ENCODE results near the gene HSPA1B. TPM values are rescaled to one million over a fixed set of nuclear protein-coding genes. Genes with fewer than 3 reads are reported as not detected.

Gene HSPA1B
- polyA plus RNA-seq, 1 donor from 2014 or later: 5.7 TPM

DNA sequence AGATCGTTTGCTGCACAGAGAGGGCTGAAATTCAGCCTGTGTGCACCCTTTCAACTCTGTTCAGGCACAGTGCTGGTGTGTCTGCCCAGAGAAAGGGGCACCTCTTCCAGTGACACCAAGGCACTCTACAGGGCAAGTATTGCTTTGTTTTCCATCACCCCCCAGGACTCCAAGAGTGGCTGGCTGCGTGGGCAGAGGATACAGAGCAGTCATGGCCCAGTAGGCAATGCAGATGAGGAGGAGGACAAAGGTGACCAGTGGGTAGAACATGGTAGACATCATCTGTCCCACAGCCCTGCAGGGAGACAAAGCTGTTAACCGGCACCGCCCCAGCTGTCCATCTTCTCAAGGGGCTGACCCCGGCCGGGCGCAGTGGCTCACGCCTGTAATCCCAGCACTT is 41.8 kb downstream of the HSPA1B start:
- no peaks in the 10 kb centered on the region for H3K36me3 Mint-ChIP-seq
- H3K4me3 Mint-ChIP-seq: no peak overlapping the region
- peaks cover 8% of the 10 kb centered on the region for H3K27me3 Mint-ChIP-seq
- no peaks in the 10 kb centered on the region for H3K9me3 Mint-ChIP-seq
- peaks cover 0 to 3% (median 0%) of the 10 kb centered on the region in 3 donors for H3K4me1 Mint-ChIP-seq
- H3K27ac Mint-ChIP-seq: no peak overlapping the region

DNA sequence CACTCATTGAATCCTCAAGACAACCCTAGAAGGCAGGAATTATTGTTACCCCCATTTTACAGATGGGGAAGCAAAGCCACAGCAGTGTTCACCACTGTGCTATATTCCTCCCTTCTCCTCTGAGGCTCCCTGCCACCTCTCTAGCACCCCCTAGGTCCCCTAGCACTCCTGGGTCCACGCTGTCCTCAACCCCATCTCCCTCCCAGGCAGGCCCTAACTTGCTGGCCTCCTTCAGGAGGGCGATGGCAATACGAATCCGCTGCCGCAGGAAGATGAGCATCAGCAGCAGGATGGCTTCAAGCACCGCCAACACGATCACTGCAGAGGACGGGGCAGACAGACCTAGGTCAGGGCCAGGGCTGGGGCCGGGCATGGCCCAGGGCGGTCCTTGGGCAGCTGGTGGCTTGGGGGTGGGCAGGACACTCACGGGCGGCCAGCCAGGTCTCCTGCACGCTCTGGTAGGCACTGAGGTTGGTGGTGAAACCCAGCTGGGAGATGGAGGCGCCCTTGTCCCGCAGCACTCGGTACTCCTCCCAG is 42.9 kb downstream of the HSPA1B start:
- Mint-ChIP-seq H3K9me3 (no peaks in the 10 kb centered on the region), H3K4me1 (peaks cover 0 to 3% (median 0%) of the 10 kb centered on the region in 3 donors), H3K27ac (no peak overlapping the region), H3K4me3 (no peak overlapping the region), H3K36me3 (no peaks in the 10 kb centered on the region), H3K27me3 (peaks cover 8% of the 10 kb centered on the region)

DNA sequence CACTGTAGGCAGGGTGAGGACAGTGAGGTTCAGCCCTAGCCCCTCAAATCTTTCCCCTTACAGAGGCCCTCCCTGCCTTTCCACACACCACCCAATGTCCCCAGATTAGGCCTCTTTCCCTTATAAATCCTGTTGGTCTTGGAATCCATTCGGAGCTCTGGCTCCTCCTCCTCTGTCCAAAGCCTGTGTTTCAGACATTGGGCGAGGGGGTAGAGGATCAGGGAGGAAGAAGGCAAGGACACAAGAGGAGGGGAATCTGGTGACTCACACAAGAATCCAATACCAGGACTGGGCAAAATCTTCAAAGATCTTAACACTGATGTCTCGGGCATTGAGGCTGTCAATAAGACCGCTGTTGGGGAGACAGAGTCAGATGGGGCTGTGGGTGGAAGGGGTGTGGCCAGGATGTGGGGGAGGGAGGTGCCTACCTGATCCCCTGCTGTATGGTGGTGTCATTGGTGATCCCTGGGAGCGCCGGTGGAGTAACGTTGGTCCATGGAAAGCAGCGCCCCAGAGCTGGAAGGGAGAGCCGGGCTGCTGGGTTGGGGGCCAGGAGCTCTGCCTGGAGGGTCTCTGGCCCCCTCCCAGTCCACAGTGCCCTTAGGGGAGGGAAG is 43.6 kb downstream of the HSPA1B start:
- Mint-ChIP-seq H3K9me3 (no peaks in the 10 kb centered on the region), H3K36me3 (no peaks in the 10 kb centered on the region), H3K4me3 (no peak overlapping the region), H3K27ac (no peak overlapping the region), H3K4me1 (peaks cover 0 to 3% (median 0%) of the 10 kb centered on the region in 3 donors), H3K27me3 (peaks cover 9% of the 10 kb centered on the region)

- H3K4me1 Mint-ChIP-seq: peaks cover 0 to 3% (median 0%) of the 10 kb centered on the region in 3 donors
- H3K36me3 Mint-ChIP-seq: no peaks in the 10 kb centered on the region
- H3K9me3 Mint-ChIP-seq: no peaks in the 10 kb centered on the region
- peak overlapping the region in 1 of 3 donors; percentile 54 for H3K27ac Mint-ChIP-seq
- no peak overlapping the region for H3K4me3 Mint-ChIP-seq
- H3K27me3 Mint-ChIP-seq: peaks cover 9% of the 10 kb centered on the region
Observed at GRCh38 chr6:31874084-31874670, 46.6 kb downstream of the HSPA1B start.

GRCh38 chr6:31874836-31875572 is 47.5 kb downstream of the HSPA1B start:
- Mint-ChIP-seq H3K36me3 (no peaks in the 10 kb centered on the region), H3K27me3 (peaks cover 9% of the 10 kb centered on the region), H3K4me3 (no peak overlapping the region), H3K9me3 (no peaks in the 10 kb centered on the region), H3K27ac (peak overlapping the region in 1 of 3 donors; percentile 54), H3K4me1 (peaks cover 0 to 4% (median 3%) of the 10 kb centered on the region in 3 donors)

DNA sequence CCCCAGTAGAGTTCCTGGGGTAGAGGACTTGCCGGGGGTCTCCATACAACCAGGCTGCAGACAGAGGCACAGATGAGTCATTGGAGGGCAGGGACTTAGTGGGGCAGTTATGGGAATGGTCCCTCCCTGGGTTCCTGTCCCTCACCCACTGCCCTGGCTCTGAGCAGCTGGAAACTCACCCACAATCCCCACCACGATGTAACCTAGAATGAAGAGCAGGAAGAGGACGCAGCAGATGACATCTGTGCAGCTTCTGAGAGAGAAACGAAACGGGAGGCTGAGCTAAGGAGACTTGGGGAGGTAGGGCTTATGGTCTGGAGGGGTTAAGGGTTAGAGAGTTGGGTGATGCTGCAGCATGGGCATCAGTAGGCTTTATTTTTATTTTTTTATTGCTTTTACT is 48.3 kb downstream of the HSPA1B start:
- no peak overlapping the region for H3K27ac Mint-ChIP-seq
- H3K4me3 Mint-ChIP-seq: no peak overlapping the region
- no peaks in the 10 kb centered on the region for H3K36me3 Mint-ChIP-seq

DNA sequence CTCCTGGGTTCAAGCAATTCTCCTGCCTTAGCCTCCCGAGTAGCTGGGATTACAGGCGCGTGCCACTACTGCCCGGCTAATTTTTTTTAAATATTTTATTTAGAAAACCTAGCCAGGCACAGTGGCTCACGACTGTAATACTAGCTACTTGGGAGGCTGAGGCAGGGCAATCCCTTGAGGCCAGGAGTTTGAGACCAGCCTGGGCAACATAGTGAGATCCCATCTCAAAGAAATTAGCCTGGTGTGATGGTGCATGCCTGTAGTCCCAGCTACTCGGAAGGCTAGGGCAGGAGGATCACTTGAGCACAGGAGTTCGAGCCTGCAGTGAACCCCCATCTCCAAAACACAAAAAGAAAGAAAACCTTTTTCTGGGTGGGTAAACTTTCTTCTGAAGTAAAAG is 48.8 kb downstream of the HSPA1B start:
- Mint-ChIP-seq H3K9me3 (no peaks in the 10 kb centered on the region), H3K27ac (no peak overlapping the region), H3K4me1 (peaks cover 0 to 4% (median 3%) of the 10 kb centered on the region in 3 donors), H3K4me3 (no peak overlapping the region), H3K36me3 (peaks cover under 1% of the 10 kb centered on the region), H3K27me3 (peaks cover 6% of the 10 kb centered on the region)

More for the DNA sequence above, 48.3 kb downstream of the HSPA1B start:
- Mint-ChIP-seq H3K9me3 (no peaks in the 10 kb centered on the region), H3K4me1 (peaks cover 0 to 4% (median 3%) of the 10 kb centered on the region in 3 donors), H3K27me3 (peaks cover 9% of the 10 kb centered on the region)

DNA sequence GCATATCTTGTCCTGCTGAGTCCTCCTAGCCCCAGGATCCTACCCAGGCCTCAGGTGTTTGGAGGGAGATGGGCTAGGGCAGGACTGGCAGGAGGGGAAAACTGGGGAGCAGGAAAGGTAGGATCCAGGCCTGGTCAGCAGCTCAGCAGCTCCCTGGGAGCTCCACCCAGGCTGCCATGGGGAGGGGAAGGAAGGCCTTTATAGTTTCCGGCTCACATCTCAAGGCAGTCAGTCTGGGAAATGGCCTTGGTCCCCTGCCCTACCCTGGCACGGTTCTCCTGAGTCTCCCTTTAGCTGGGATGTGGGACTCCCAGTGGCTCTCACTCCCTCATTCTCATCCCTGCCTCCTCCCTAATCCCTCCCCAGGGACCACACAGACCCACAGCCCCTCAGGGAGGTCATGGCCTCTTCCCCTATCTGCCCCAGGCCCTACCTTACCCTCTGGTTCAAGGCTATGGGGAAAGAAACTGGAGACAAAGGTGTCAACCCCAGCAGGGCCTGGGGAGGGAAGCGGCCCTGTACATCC is 49.6 kb downstream of the HSPA1B start:
- H3K4me3 Mint-ChIP-seq: no peak overlapping the region
- H3K36me3 Mint-ChIP-seq: peaks cover 2% of the 10 kb centered on the region
- no peak overlapping the region for H3K27ac Mint-ChIP-seq
- no peaks in the 10 kb centered on the region for H3K9me3 Mint-ChIP-seq
- H3K4me1 Mint-ChIP-seq: peaks cover 0 to 4% (median 3%) of the 10 kb centered on the region in 3 donors
- peaks cover 1% of the 10 kb centered on the region for H3K27me3 Mint-ChIP-seq

DNA sequence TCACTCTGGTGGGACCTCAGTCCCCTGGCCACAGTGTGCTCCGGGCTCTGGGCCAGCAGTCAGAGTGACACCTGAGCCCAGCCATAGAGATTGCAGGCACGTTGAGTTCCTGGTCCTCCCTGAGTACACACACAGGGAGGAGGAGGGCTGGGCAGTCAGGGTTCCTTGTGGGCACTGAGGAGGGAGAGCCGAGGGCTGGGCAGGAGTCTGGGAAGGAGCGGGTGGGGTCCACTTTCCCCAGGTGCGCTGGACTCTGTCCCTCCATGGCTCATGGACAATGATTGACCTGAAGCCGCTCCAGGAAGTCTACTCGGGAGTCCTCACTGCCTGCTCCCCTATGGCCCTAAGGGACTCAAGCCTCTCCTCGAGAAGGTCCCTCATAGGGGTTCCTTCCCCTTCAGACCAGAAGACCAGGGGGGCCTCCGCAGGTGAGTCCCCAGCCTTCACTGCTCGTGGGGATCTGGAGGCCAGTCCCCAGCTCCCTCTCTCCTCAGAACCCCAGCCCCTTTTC is 50.2 kb downstream of the HSPA1B start:
- peaks cover 4% of the 10 kb centered on the region for H3K36me3 Mint-ChIP-seq
- H3K4me1 Mint-ChIP-seq: peaks cover 0 to 4% (median 3%) of the 10 kb centered on the region in 3 donors
- H3K27me3 Mint-ChIP-seq: peaks cover 1% of the 10 kb centered on the region
- no peak overlapping the region for H3K27ac Mint-ChIP-seq
- no peaks in the 10 kb centered on the region for H3K9me3 Mint-ChIP-seq
- no peak overlapping the region for H3K4me3 Mint-ChIP-seq

- H3K4me3 Mint-ChIP-seq: no peak overlapping the region
- H3K27me3 Mint-ChIP-seq: peaks cover 1% of the 10 kb centered on the region
- H3K27ac Mint-ChIP-seq: peak overlapping the region in 1 of 3 donors; percentile 27
- H3K4me1 Mint-ChIP-seq: peaks cover 0 to 4% (median 3%) of the 10 kb centered on the region in 3 donors
- no peaks in the 10 kb centered on the region for H3K9me3 Mint-ChIP-seq
- peaks cover 4% of the 10 kb centered on the region for H3K36me3 Mint-ChIP-seq
Observed at GRCh38 chr6:31878222-31878621, 50.7 kb downstream of the HSPA1B start.

DNA sequence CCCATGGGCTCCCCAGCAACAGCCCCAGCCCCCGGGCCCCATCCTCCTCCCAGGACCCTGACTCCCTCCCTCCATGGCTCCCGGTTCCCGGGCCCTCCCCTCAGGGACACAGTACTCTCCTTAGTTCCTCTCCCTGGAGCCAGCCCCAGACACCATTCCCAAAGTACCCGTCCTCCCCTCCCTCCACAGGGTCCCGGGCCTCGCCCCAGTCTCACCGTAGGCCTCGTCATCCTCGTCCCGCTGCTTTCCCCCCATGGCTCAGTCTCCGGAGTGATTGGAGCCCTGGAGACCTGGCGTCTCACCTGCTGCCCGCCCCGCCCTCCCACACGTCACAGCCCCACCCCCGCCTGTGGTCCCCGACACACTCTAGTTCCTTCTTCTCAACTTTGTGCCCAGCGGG is 51.2 kb downstream of the HSPA1B start, which contains the start of gene SLC44A4:
Gene SLC44A4, minus strand, starts transcription at position 272 of the 400 bp plus-strand sequence. Its CDS starts 17 bp downstream, at position 255.
- H3K36me3 Mint-ChIP-seq: peaks cover 4% of the 10 kb centered on the region
- H3K9me3 Mint-ChIP-seq: no peaks in the 10 kb centered on the region
- H3K27ac Mint-ChIP-seq: peak within 1 kb of the TSS in 1 of 3 donors; percentile 27
- peaks cover 0 to 4% (median 3%) of the 10 kb centered on the region in 3 donors for H3K4me1 Mint-ChIP-seq
- peaks cover 1% of the 10 kb centered on the region for H3K27me3 Mint-ChIP-seq
- no peak within 1 kb of the TSS for H3K4me3 Mint-ChIP-seq

DNA sequence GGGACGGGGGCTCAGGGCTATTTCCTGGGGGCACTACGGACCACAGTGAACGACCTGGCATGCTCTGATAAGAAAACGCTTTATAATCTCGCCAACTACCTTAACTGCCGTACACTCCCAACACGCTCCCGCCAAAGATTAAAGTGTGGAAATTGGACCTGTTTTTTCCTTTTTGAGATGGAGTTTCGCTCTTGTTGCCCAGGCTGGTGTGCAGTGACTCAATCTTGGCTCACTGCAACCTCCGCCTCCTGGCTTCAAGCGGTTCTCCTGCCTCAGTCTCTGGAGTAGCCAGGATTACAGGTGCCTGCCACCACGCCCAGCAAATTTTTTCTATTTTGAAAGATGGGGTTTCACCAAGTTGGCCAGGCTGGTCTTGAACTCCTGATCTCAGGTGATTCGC is 51.6 kb downstream of the HSPA1B start:
- H3K36me3 Mint-ChIP-seq: peaks cover 4% of the 10 kb centered on the region
- H3K27ac Mint-ChIP-seq: no peak overlapping the region

More for the DNA sequence above, 51.6 kb downstream of the HSPA1B start:
- no peak overlapping the region for H3K4me3 Mint-ChIP-seq
- H3K9me3 Mint-ChIP-seq: no peaks in the 10 kb centered on the region
- H3K27me3 Mint-ChIP-seq: peaks cover 1% of the 10 kb centered on the region
- peaks cover 0 to 4% (median 2%) of the 10 kb centered on the region in 3 donors for H3K4me1 Mint-ChIP-seq

Measured in IgD-negative memory B cell (primary cell).